Naive thymus-derived CD4-positive, alpha-beta T cell (primary cell): ENCODE data around the gene C4orf50. TPM values are rescaled to one million over a fixed set of nuclear protein-coding genes. Genes with fewer than 3 reads are reported as not detected.
"Not testable (repeated sequence)": the region's sequence is repeated elsewhere in the genome, so short reads cannot be mapped to it uniquely, and the experiment has no call there.

ENCODE experiments used
- ATAC-seq: fragments of 150-1000 bp; cut with Tn5 transposase; 2 replicates; pipeline ENCODE4 v1.10.0; 2021; ENCODE audit warnings: mild to moderate bottlenecking, moderate library complexity
- CTCF ChIA-PET: fragments of 350-600 bp; sonication (Branson Sonifier 250); formaldehyde crosslinking; loops from one replicate; lab custom pipeline; 2021; ENCODE audit warnings: antibody characterized with exemption; lab: Charles Lee
- POLR2A ChIA-PET: fragments of 350-600 bp; sonication (Branson Sonifier 250); formaldehyde crosslinking; loops from one replicate; lab custom pipeline; 2021; ENCODE audit warnings: antibody characterized with exemption, inconsistent platforms; lab: Charles Lee
- DNase-seq, 9 donors: peaks; one replicate each; pipeline versions ENCODE4 v3.0.0 to v3.0.0-alpha.2; 2020 to 2022; ENCODE audit warnings: mixed read lengths in 1 of 9
- H3K27ac ChIP-seq: one replicate; pipeline ENCODE4 v1.7.0; 2013; ENCODE audit warnings: mild to moderate bottlenecking, low read depth, low read length, moderate library complexity
- H3K27me3 ChIP-seq, 2 donors: one replicate each; pipeline ENCODE4 v1.7.0; 2013; ENCODE audit warnings: low read length in 2 of 2, mild to moderate bottlenecking in 2 of 2, moderate library complexity in 2 of 2; ENCODE audit not compliant: control insufficient read depth in 2 of 2, insufficient read depth in 2 of 2
- H3K36me3 ChIP-seq, 3 experiments: 1 replicate in 2 of 3; 2 replicates in 1 of 3; pipeline ENCODE4 v1.7.0; 2013; ENCODE audit warnings: low read length in 3 of 3, mild to moderate bottlenecking in 3 of 3, moderate library complexity in 1 of 3; ENCODE audit not compliant: insufficient read depth in 3 of 3, control insufficient read depth in 2 of 3
- H3K4me1 ChIP-seq, 2 donors: one replicate each; pipeline ENCODE4 v1.7.0; 2013; ENCODE audit warnings: low read length in 2 of 2, mild to moderate bottlenecking in 2 of 2, moderate library complexity in 1 of 2; ENCODE audit not compliant: control insufficient read depth in 2 of 2, insufficient read depth in 2 of 2
- H3K4me3 ChIP-seq: 2 replicates; pipeline ENCODE4 v1.7.0; 2013; ENCODE audit warnings: mild to moderate bottlenecking, low read length
- H3K9me3 ChIP-seq, 3 experiments: 1 replicate in 2 of 3; 2 replicates in 1 of 3; pipeline ENCODE4 v1.7.0; 2013; ENCODE audit warnings: low read length in 3 of 3; ENCODE audit not compliant: control insufficient read depth in 2 of 3
- H3K27ac Mint-ChIP-seq, 9 donors: one replicate each; pipeline ENCODE4 v1.8.0; 2020 to 2022; ENCODE audit warnings: mixed read lengths in 9 of 9, mild to moderate bottlenecking in 8 of 9, moderate library complexity in 5 of 9, inconsistent platforms in 2 of 9
- H3K27me3 Mint-ChIP-seq, 5 donors: one replicate each; pipeline ENCODE4 v1.8.0; 2021 to 2022; ENCODE audit warnings: mixed read lengths in 5 of 5, mild to moderate bottlenecking in 1 of 5
- H3K36me3 Mint-ChIP-seq, 5 donors: one replicate each; pipeline ENCODE4 v1.8.0; 2020 to 2022; ENCODE audit warnings: mixed read lengths in 5 of 5, mild to moderate bottlenecking in 3 of 5, inconsistent platforms in 1 of 5
- H3K4me1 Mint-ChIP-seq, 7 donors: one replicate each; pipeline ENCODE4 v1.8.0; 2020 to 2022; ENCODE audit warnings: mixed read lengths in 7 of 7, mild to moderate bottlenecking in 3 of 7, inconsistent platforms in 1 of 7
- H3K4me3 Mint-ChIP-seq, 10 donors: one replicate each; pipeline ENCODE4 v1.8.0; 2020 to 2022; ENCODE audit warnings: mild to moderate bottlenecking in 10 of 10, mixed read lengths in 10 of 10, moderate library complexity in 6 of 10, inconsistent platforms in 2 of 10
- H3K9me3 Mint-ChIP-seq, 11 donors: one replicate each; pipeline ENCODE4 v1.8.0; 2020 to 2022; ENCODE audit warnings: mixed read lengths in 11 of 11, mild to moderate bottlenecking in 4 of 11, inconsistent platforms in 1 of 11, moderate library complexity in 1 of 11
- intact Hi-C, 2 donors: fragments of 100-400 bp; cut with micrococcal nuclease; formaldehyde crosslinking; loops; one replicate each; pipeline ENCODE4 v1.15.1; 2023
- polyA plus RNA-seq, 2 donors: library from polyadenylated mRNA; unstranded; fragments of 300-500 nt; fragmentation: Illumina TruSeq; gene quantifications; one replicate each; pipeline ENCODE4 v1.2.3, GENCODE V29; 2021
- total RNA-seq, 6 experiments: library from RNA in 5 of 6; stranded (reverse) in 5 of 6; gene quantifications; 1 replicate in 5 of 6; 2 replicates in 1 of 6; pipeline ENCODE4 v1.2.3 and lab custom pipeline; 2021 to 2026

Gene C4orf50
- total and polyA plus RNA-seq, 7 experiments from 2014 or later, result 0.08 to 0.87 (median 0.54) TPM; not detected in 4

GRCh38 chr4:6008766-6009385 is 9.4 kb downstream of the C4orf50 start:
- intact Hi-C loops, result no loop called here
- ChIA-PET POLR2A (no interaction called here), CTCF (no interaction called here)
- H3K4me1 ChIP-seq, result no peaks in the 10 kb centered on the region
- Mint-ChIP-seq H3K36me3 (peaks cover 0 to 4% (median 0%) of the 10 kb centered on the region in 5 donors), H3K27ac (no peak overlapping the region), H3K9me3 (peaks cover 0 to 2% (median 0%) of the 10 kb centered on the region in 11 donors), H3K4me3 (no peak overlapping the region), H3K4me1 (peaks cover 0 to 4% (median 0%) of the 10 kb centered on the region in 7 donors), H3K27me3 (peaks cover 17 to 48% (median 30%) of the 10 kb centered on the region in 5 donors)
- DNase-seq (no peak), ATAC-seq (no peak)
- no peak overlapping the region for H3K27ac ChIP-seq
- H3K9me3 ChIP-seq, result no peaks in the 10 kb centered on the region
- no peaks in the 10 kb centered on the region for H3K27me3 ChIP-seq
- no peak overlapping the region for H3K4me3 ChIP-seq
- H3K36me3 ChIP-seq, result no peaks in the 10 kb centered on the region

GRCh38 chr4:6008092-6008551 is 10.1 kb downstream of the C4orf50 start:
- DNase-seq, result no peak
- no peak overlapping the region for H3K4me3 ChIP-seq
- intact Hi-C loops, result no loop called here

GRCh38 chr4:6005175-6005574 is 13.1 kb downstream of the C4orf50 start:
- intact Hi-C loops, result no loop called here
- H3K27ac Mint-ChIP-seq, result no peak overlapping the region
- H3K36me3 Mint-ChIP-seq, result peaks cover 0 to 4% (median 0%) of the 10 kb centered on the region in 5 donors
- Histone ChIP-seq H3K36me3 (no peaks in the 10 kb centered on the region), H3K27me3 (no peaks in the 10 kb centered on the region), H3K27ac (no peak overlapping the region), H3K9me3 (no peaks in the 10 kb centered on the region), H3K4me3 (no peak overlapping the region), H3K4me1 (no peaks in the 10 kb centered on the region)
- ChIA-PET CTCF (no interaction called here), POLR2A (no interaction called here)
- no peak for ATAC-seq
- H3K4me1 Mint-ChIP-seq, result no peaks in the 10 kb centered on the region
- H3K27me3 Mint-ChIP-seq, result peaks cover 12 to 32% (median 18%) of the 10 kb centered on the region in 5 donors
- H3K9me3 Mint-ChIP-seq, result peaks cover 0 to 5% (median 0%) of the 10 kb centered on the region in 11 donors
- no peak overlapping the region for H3K4me3 Mint-ChIP-seq
- DNase-seq, result no peak

More at GRCh38 chr4:6008092-6008551, 10.1 kb downstream of the C4orf50 start:
- no peak for ATAC-seq
- Mint-ChIP-seq H3K27ac (no peak overlapping the region), H3K27me3 (peaks cover 17 to 48% (median 30%) of the 10 kb centered on the region in 5 donors), H3K9me3 (peaks cover 0 to 2% (median 0%) of the 10 kb centered on the region in 11 donors), H3K4me3 (no peak overlapping the region), H3K36me3 (peaks cover 0 to 4% (median 0%) of the 10 kb centered on the region in 5 donors), H3K4me1 (peaks cover 0 to 4% (median 0%) of the 10 kb centered on the region in 7 donors)
- no peaks in the 10 kb centered on the region for H3K4me1 ChIP-seq
- no peaks in the 10 kb centered on the region for H3K9me3 ChIP-seq
- H3K27me3 ChIP-seq, result no peaks in the 10 kb centered on the region
- ChIA-PET POLR2A (no interaction called here), CTCF (no interaction called here)
- H3K27ac ChIP-seq, result no peak overlapping the region
- no peaks in the 10 kb centered on the region for H3K36me3 ChIP-seq

GRCh38 chr4:6003485-6003884 is 14.7 kb downstream of the C4orf50 start:
- H3K27me3 ChIP-seq, intact Hi-C loops, H3K27ac ChIP-seq, H3K9me3 ChIP-seq, POLR2A ChIA-PET, H3K9me3 Mint-ChIP-seq, H3K36me3 ChIP-seq, DNase-seq, ATAC-seq, H3K4me3 ChIP-seq, H3K4me1 ChIP-seq, H3K4me3 Mint-ChIP-seq, H3K4me1 Mint-ChIP-seq, CTCF ChIA-PET, H3K36me3 Mint-ChIP-seq, H3K27ac Mint-ChIP-seq: not testable (repeated sequence)
- peaks cover 4 to 27% (median 9%) of the 10 kb centered on the region in 5 donors for H3K27me3 Mint-ChIP-seq

- no peak for ATAC-seq
- H3K36me3 Mint-ChIP-seq, result peaks cover 0 to 4% (median 0%) of the 10 kb centered on the region in 5 donors
- CTCF ChIA-PET, result no interaction called here
Observed at GRCh38 chr4:6002926-6003325, 15.3 kb downstream of the C4orf50 start.

GRCh38 chr4:6002492-6002833 is 15.8 kb downstream of the C4orf50 start:
- Histone ChIP-seq H3K4me3 (no peak overlapping the region), H3K4me1 (no peaks in the 10 kb centered on the region), H3K36me3 (no peaks in the 10 kb centered on the region), H3K27ac (no peak overlapping the region), H3K27me3 (no peaks in the 10 kb centered on the region), H3K9me3 (no peaks in the 10 kb centered on the region)
- Mint-ChIP-seq H3K4me3 (no peak overlapping the region), H3K27me3 (peaks cover under 1 to 26% (median 11%) of the 10 kb centered on the region in 5 donors), H3K36me3 (peaks cover 0 to 4% (median 0%) of the 10 kb centered on the region in 5 donors), H3K4me1 (peaks cover 0 to 3% (median 0%) of the 10 kb centered on the region in 7 donors), H3K9me3 (peaks cover 0 to 5% (median 0%) of the 10 kb centered on the region in 11 donors), H3K27ac (no peak overlapping the region)
- intact Hi-C loops, result no loop called here
- ATAC-seq, result no peak
- ChIA-PET CTCF (no interaction called here), POLR2A (no interaction called here)
- DNase-seq, result no peak

More at GRCh38 chr4:6002926-6003325, 15.3 kb downstream of the C4orf50 start:
- no peaks in the 10 kb centered on the region for H3K27me3 ChIP-seq
- Mint-ChIP-seq H3K4me3 (no peak overlapping the region), H3K27ac (no peak overlapping the region), H3K27me3 (peaks cover 2 to 29% (median 7%) of the 10 kb centered on the region in 5 donors), H3K9me3 (peaks cover 0 to 5% (median 0%) of the 10 kb centered on the region in 11 donors), H3K4me1 (peaks cover 0 to 3% (median 0%) of the 10 kb centered on the region in 7 donors)
- H3K27ac ChIP-seq, result no peak overlapping the region
- H3K36me3 ChIP-seq, result no peaks in the 10 kb centered on the region
- no peaks in the 10 kb centered on the region for H3K9me3 ChIP-seq
- intact Hi-C loops, result no loop called here
- no peaks in the 10 kb centered on the region for H3K4me1 ChIP-seq
- H3K4me3 ChIP-seq, result no peak overlapping the region
- DNase-seq, result no peak
- POLR2A ChIA-PET, result no interaction called here
